C4-2B (cell line): ENCODE measurements around the gene PPL.

Experiments
- ZFX ChIP-seq: fragments of 450-650 bp; IDR thresholded peaks from 2 replicates; pipeline ENCODE4 v1.6.1; 2017
- TF ChIP-seq, protein P1 (sequence below): fragments of 450-650 bp; conservative IDR thresholded peaks from 2 replicates; pipeline ENCODE4 v1.5.1; 2017; ENCODE audit warnings: mild to moderate bottlenecking

DNA sequence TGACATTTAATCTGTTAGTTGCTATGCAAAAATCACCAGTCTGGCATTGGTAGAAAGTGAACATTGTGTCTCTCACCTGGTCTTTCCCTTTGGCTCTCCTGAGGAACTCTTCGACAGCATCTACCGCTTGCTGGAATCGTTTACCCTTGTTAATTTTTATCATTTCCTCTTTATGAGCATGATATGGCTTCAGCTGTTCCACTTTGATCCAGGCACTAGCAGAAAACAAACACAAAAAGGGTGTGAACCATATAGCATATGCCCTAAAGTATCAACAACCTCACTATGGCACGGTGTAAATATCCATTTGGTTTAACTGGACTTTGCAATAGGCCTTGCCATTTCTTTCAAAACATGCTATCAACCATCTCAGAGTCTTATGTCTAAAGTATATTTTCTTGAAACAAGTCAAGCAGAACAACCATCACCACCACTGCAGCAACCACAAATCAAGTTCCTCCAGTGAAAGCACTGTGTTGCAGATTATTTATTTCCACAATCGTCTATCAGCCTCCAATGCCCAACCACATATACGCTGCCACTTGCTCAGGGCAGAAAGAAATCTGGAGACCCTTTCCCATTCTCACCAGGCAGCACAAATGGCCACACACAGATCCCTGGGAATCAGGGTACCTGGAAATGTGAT is 104.1 kb downstream of the PPL start:
- TF ChIP-seq, protein P1, sequence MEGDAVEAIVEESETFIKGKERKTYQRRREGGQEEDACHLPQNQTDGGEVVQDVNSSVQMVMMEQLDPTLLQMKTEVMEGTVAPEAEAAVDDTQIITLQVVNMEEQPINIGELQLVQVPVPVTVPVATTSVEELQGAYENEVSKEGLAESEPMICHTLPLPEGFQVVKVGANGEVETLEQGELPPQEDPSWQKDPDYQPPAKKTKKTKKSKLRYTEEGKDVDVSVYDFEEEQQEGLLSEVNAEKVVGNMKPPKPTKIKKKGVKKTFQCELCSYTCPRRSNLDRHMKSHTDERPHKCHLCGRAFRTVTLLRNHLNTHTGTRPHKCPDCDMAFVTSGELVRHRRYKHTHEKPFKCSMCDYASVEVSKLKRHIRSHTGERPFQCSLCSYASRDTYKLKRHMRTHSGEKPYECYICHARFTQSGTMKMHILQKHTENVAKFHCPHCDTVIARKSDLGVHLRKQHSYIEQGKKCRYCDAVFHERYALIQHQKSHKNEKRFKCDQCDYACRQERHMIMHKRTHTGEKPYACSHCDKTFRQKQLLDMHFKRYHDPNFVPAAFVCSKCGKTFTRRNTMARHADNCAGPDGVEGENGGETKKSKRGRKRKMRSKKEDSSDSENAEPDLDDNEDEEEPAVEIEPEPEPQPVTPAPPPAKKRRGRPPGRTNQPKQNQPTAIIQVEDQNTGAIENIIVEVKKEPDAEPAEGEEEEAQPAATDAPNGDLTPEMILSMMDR, result no peak
- no peak for TF ChIP-seq ZFX
